Memory B cell (primary cell): ENCODE measurements around the gene FGGY.

Experiments
- ATAC-seq: fragments of 150-1000 bp; cut with Tn5 transposase; 2 replicates; pipeline ENCODE4 v1.10.0; 2021; ENCODE audit warnings: low read depth, mild to moderate bottlenecking, moderate library complexity
- DNase-seq, 2 donors: peaks; one replicate each; pipeline ENCODE4 v3.0.0; 2022; ENCODE audit warnings: low spot score in 2 of 2
- H3K27ac Mint-ChIP-seq: one replicate; pipeline ENCODE4 v1.8.0; 2022; ENCODE audit warnings: mild to moderate bottlenecking, moderate library complexity, mixed read lengths
- H3K27me3 Mint-ChIP-seq: one replicate; pipeline ENCODE4 v1.8.0; 2022; ENCODE audit warnings: mixed read lengths
- H3K36me3 Mint-ChIP-seq: one replicate; pipeline ENCODE4 v1.8.0; 2022; ENCODE audit warnings: mild to moderate bottlenecking, mixed read lengths
- H3K4me1 Mint-ChIP-seq: one replicate; pipeline ENCODE4 v1.8.0; 2022; ENCODE audit warnings: mixed read lengths
- H3K4me3 Mint-ChIP-seq: one replicate; pipeline ENCODE4 v1.8.0; 2022; ENCODE audit warnings: mild to moderate bottlenecking, moderate library complexity, mixed read lengths
- H3K9me3 Mint-ChIP-seq: one replicate; pipeline ENCODE4 v1.8.0; 2022; ENCODE audit warnings: mixed read lengths

Gene FGGY

GRCh38 chr1:59419361-59420140 is 122.7 kb downstream of the FGGY start:
- H3K27ac Mint-ChIP-seq, result no peak overlapping the region
- peaks cover 11% of the 10 kb centered on the region for H3K36me3 Mint-ChIP-seq
- no peak for ATAC-seq
- no peak overlapping the region for H3K4me3 Mint-ChIP-seq
- peaks cover 2% of the 10 kb centered on the region for H3K9me3 Mint-ChIP-seq
- H3K27me3 Mint-ChIP-seq, result no peaks in the 10 kb centered on the region
- H3K4me1 Mint-ChIP-seq, result no peaks in the 10 kb centered on the region
- no peak for DNase-seq

- no peaks in the 10 kb centered on the region for H3K27me3 Mint-ChIP-seq
- no peak overlapping the region for H3K4me3 Mint-ChIP-seq
- H3K36me3 Mint-ChIP-seq, result peaks cover 9% of the 10 kb centered on the region
Observed at GRCh38 chr1:59421232-59421920, 124.5 kb downstream of the FGGY start.

GRCh38 chr1:59422921-59423575 is 126.2 kb downstream of the FGGY start:
- DNase-seq, result no peak
- Mint-ChIP-seq H3K4me1 (no peaks in the 10 kb centered on the region), H3K36me3 (peaks cover 9% of the 10 kb centered on the region), H3K9me3 (no peaks in the 10 kb centered on the region), H3K4me3 (no peak overlapping the region), H3K27ac (no peak overlapping the region), H3K27me3 (no peaks in the 10 kb centered on the region)
- no peak for ATAC-seq

More at GRCh38 chr1:59421232-59421920, 124.5 kb downstream of the FGGY start:
- Mint-ChIP-seq H3K9me3 (peaks cover 2% of the 10 kb centered on the region), H3K27ac (no peak overlapping the region), H3K4me1 (no peaks in the 10 kb centered on the region)
- DNase-seq (no peak), ATAC-seq (no peak)

GRCh38 chr1:59427155-59427554 is 130.3 kb downstream of the FGGY start:
- H3K9me3 Mint-ChIP-seq, result no peaks in the 10 kb centered on the region
- H3K27me3 Mint-ChIP-seq, result no peaks in the 10 kb centered on the region
- H3K4me3 Mint-ChIP-seq, result no peak overlapping the region
- DNase-seq (no peak), ATAC-seq (no peak)
- peaks cover 3% of the 10 kb centered on the region for H3K4me1 Mint-ChIP-seq
- H3K27ac Mint-ChIP-seq, result no peak overlapping the region
- peaks cover 9% of the 10 kb centered on the region for H3K36me3 Mint-ChIP-seq

- H3K36me3 Mint-ChIP-seq, result peaks cover 9% of the 10 kb centered on the region
- no peaks in the 10 kb centered on the region for H3K9me3 Mint-ChIP-seq
- no peak overlapping the region for H3K27ac Mint-ChIP-seq
- H3K4me1 Mint-ChIP-seq, result peaks cover 9% of the 10 kb centered on the region
- H3K4me3 Mint-ChIP-seq, result no peak overlapping the region
- no peaks in the 10 kb centered on the region for H3K27me3 Mint-ChIP-seq
- no peak for DNase-seq
- ATAC-seq, result no peak
Observed at GRCh38 chr1:59427784-59428183, 130.9 kb downstream of the FGGY start.

- H3K4me3 Mint-ChIP-seq, result no peak overlapping the region
- no peaks in the 10 kb centered on the region for H3K27me3 Mint-ChIP-seq
- DNase-seq (no peak), ATAC-seq (no peak)
- H3K9me3 Mint-ChIP-seq, result no peaks in the 10 kb centered on the region
- peaks cover 9% of the 10 kb centered on the region for H3K4me1 Mint-ChIP-seq
- H3K36me3 Mint-ChIP-seq, result peaks cover 4% of the 10 kb centered on the region
- H3K27ac Mint-ChIP-seq, result no peak overlapping the region
Observed at GRCh38 chr1:59428828-59429227, 131.9 kb downstream of the FGGY start.

- ATAC-seq (no peak), DNase-seq (no peak)
- H3K27me3 Mint-ChIP-seq, result no peaks in the 10 kb centered on the region
- H3K36me3 Mint-ChIP-seq, result peaks cover 3% of the 10 kb centered on the region
- no peak overlapping the region for H3K4me3 Mint-ChIP-seq
- peaks cover 9% of the 10 kb centered on the region for H3K4me1 Mint-ChIP-seq
- H3K27ac Mint-ChIP-seq, result no peak overlapping the region
- H3K9me3 Mint-ChIP-seq, result no peaks in the 10 kb centered on the region
Observed at GRCh38 chr1:59429656-59430055, 132.8 kb downstream of the FGGY start.

GRCh38 chr1:59431566-59432294 is 134.8 kb downstream of the FGGY start:
- no peaks in the 10 kb centered on the region for H3K27me3 Mint-ChIP-seq
- peaks cover 8% of the 10 kb centered on the region for H3K36me3 Mint-ChIP-seq
- H3K9me3 Mint-ChIP-seq, result no peaks in the 10 kb centered on the region
- peaks cover 9% of the 10 kb centered on the region for H3K4me1 Mint-ChIP-seq
- no peak overlapping the region for H3K4me3 Mint-ChIP-seq
- ATAC-seq, result no peak
- no peak for DNase-seq
- H3K27ac Mint-ChIP-seq, result peak overlapping the region; percentile 42

- no peaks in the 10 kb centered on the region for H3K27me3 Mint-ChIP-seq
- H3K4me1 Mint-ChIP-seq, result peaks cover 9% of the 10 kb centered on the region
- ATAC-seq (no peak), DNase-seq (no peak)
- H3K9me3 Mint-ChIP-seq, result no peaks in the 10 kb centered on the region
- no peak overlapping the region for H3K4me3 Mint-ChIP-seq
- peaks cover 5% of the 10 kb centered on the region for H3K36me3 Mint-ChIP-seq
- peak overlapping the region; percentile 42 for H3K27ac Mint-ChIP-seq
Observed at GRCh38 chr1:59432531-59433439, 135.9 kb downstream of the FGGY start.

- H3K27me3 Mint-ChIP-seq, result no peaks in the 10 kb centered on the region
- H3K27ac Mint-ChIP-seq, result no peak overlapping the region
- peaks cover 9% of the 10 kb centered on the region for H3K4me1 Mint-ChIP-seq
- ATAC-seq, result no peak
- H3K4me3 Mint-ChIP-seq, result no peak overlapping the region
- no peaks in the 10 kb centered on the region for H3K9me3 Mint-ChIP-seq
- no peak for DNase-seq
- peaks cover 5% of the 10 kb centered on the region for H3K36me3 Mint-ChIP-seq
Observed at GRCh38 chr1:59433440-59433813, 136.5 kb downstream of the FGGY start.

GRCh38 chr1:59434336-59434735 is 137.4 kb downstream of the FGGY start:
- no peak for ATAC-seq
- H3K36me3 Mint-ChIP-seq, result peaks cover 6% of the 10 kb centered on the region
- DNase-seq, result no peak
- H3K9me3 Mint-ChIP-seq, result no peaks in the 10 kb centered on the region
- no peaks in the 10 kb centered on the region for H3K27me3 Mint-ChIP-seq
- H3K4me3 Mint-ChIP-seq, result no peak overlapping the region
- H3K27ac Mint-ChIP-seq, result no peak overlapping the region
- peaks cover 9% of the 10 kb centered on the region for H3K4me1 Mint-ChIP-seq

- H3K4me3 Mint-ChIP-seq, result no peak overlapping the region
- no peaks in the 10 kb centered on the region for H3K9me3 Mint-ChIP-seq
- no peak overlapping the region for H3K27ac Mint-ChIP-seq
- peaks cover 7% of the 10 kb centered on the region for H3K36me3 Mint-ChIP-seq
- DNase-seq (no peak), ATAC-seq (no peak)
- peaks cover 6% of the 10 kb centered on the region for H3K4me1 Mint-ChIP-seq
- no peaks in the 10 kb centered on the region for H3K27me3 Mint-ChIP-seq
Observed at GRCh38 chr1:59436637-59437036, 139.7 kb downstream of the FGGY start.

- DNase-seq (no peak), ATAC-seq (no peak)
- Mint-ChIP-seq H3K36me3 (peaks cover 13% of the 10 kb centered on the region), H3K4me1 (no peaks in the 10 kb centered on the region), H3K27me3 (no peaks in the 10 kb centered on the region), H3K4me3 (no peak overlapping the region), H3K9me3 (no peaks in the 10 kb centered on the region), H3K27ac (no peak overlapping the region)
Observed at GRCh38 chr1:59438058-59438560, 141.2 kb downstream of the FGGY start.
